ENCODE data around the gene CDH12.

- TF ChIP-seq CTCF (IDR thresholded peaks at IDR 0.05; ENCODE audit: insufficient read depth, low read length, poor library complexity, severe bottlenecking) (no peak), EZH2phosphoT487 (conservative IDR thresholded peaks at IDR 0.05; ENCODE audit: low read length) (no peak)
These were observed 776.6 kb downstream of the CDH12 start for GRCh38 chr5:22076586-22076985.
